GM19240 (cell line): Measurements from ENCODE around the gene TECTA.

Source experiments
- DNase-seq: peaks from one replicate; pipeline ENCODE4 v3.0.0; 2011; ENCODE audit warnings: low spot score; ENCODE audit not compliant: insufficient read length

The TECTA gene

GRCh38 chr11:121127809-121128208, 26.8 kb downstream of the TECTA start:
- no peak for DNase-seq

GRCh38 chr11:121129362-121130340, 28.6 kb downstream of the TECTA start:
- DNase-seq, result no peak

GRCh38 chr11:121131656-121132055, 30.6 kb downstream of the TECTA start:
- no peak for DNase-seq

- no peak for DNase-seq
Measured at GRCh38 chr11:121132211-121132976, 31.4 kb downstream of the TECTA start.

- no peak for DNase-seq
Measured at GRCh38 chr11:121134741-121135312, 33.8 kb downstream of the TECTA start.

- DNase-seq, result no peak
Measured at GRCh38 chr11:121137005-121137404, 36.0 kb downstream of the TECTA start.

GRCh38 chr11:121138259-121138658, 37.2 kb downstream of the TECTA start:
- DNase-seq, result no peak

GRCh38 chr11:121140369-121140768, 39.3 kb downstream of the TECTA start:
- no peak for DNase-seq

- no peak for DNase-seq
Measured at GRCh38 chr11:121141066-121141465, 40.0 kb downstream of the TECTA start.

- no peak for DNase-seq
Measured at GRCh38 chr11:121143921-121144320, 42.9 kb downstream of the TECTA start.

GRCh38 chr11:121144723-121145122, 43.7 kb downstream of the TECTA start:
- DNase-seq, result no peak

- no peak for DNase-seq
Measured at GRCh38 chr11:121145826-121146225, 44.8 kb downstream of the TECTA start.

GRCh38 chr11:121149116-121149515, 48.1 kb downstream of the TECTA start:
- DNase-seq, result no peak

- no peak for DNase-seq
Measured at GRCh38 chr11:121151207-121151688, 50.2 kb downstream of the TECTA start.

- DNase-seq, result no peak
Measured at GRCh38 chr11:121152764-121153163, 51.7 kb downstream of the TECTA start.

- no peak for DNase-seq
Measured at GRCh38 chr11:121153472-121153871, 52.4 kb downstream of the TECTA start.

GRCh38 chr11:121154486-121155314, 53.7 kb downstream of the TECTA start:
- DNase-seq, result no peak

- DNase-seq, result no peak
Measured at GRCh38 chr11:121157756-121158155, 56.7 kb downstream of the TECTA start.

- no peak for DNase-seq
Measured at GRCh38 chr11:121159741-121160140, 58.7 kb downstream of the TECTA start.

- no peak for DNase-seq
Measured at GRCh38 chr11:121161349-121161917, 60.4 kb downstream of the TECTA start.
